GM18868 (cell line): ENCODE data around the gene GLCCI1.

Experiments
- ATAC-seq: cut with Tn5 transposase; IDR thresholded peaks from one replicate; pipeline ENCODE4 v1.9.1; 2021; ENCODE audit warnings: mild to moderate bottlenecking, moderate library complexity; ENCODE audit not compliant: unreplicated experiment

The GLCCI1 gene

DNA sequence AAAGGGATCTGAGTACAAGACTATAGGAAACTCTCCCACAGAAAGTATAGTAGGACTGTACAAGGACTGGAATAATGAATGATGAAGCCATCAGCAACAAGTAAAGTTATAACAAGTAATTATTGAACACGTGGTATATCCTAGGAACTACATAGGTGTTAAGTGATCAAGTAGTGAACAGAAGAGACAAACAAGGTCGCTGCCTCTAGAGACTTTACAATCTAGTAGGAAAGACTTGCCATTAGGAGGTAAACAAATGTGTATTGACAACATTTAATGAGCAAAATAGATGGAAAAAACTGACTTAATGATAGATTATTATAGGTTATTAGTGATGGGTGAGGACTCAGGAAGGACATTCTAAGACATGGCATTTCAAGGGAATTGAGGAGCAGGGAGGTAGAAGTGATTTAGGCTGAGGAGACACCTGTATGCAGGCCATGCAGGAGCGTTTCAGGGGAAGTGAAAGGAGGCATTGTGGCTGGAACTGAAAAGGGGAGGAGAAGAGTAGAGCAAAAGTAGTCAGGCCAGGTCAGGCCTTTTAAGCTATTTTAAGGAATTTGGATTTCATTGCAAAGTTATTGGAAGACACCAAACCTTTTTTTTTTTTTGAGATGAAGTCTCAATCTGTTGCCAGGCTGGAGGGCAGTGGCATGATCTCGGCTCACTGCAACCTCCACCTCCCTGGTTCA is 8.5 kb upstream of the GLCCI1 start:
- ATAC-seq, result peak; percentile 87

DNA sequence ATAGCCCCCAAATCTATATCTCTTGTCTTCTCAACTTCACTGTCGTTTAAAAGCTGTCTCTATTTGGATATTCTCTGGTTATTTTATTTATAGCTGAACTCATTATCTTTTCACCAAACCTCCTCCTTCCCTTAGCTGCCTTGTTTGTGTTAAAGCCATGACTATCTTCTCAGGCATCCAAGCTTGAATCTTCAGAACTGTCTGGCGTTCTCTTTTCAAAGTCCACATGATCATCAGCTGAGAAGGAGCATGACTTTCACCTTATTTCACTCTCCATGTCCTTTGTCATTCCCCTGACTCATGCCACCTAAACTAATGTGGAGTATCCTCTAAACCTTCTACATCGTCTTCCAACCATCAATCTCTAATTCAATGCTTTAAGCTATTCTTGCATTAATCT is 5.7 kb upstream of the GLCCI1 start:
- ATAC-seq, result no peak

DNA sequence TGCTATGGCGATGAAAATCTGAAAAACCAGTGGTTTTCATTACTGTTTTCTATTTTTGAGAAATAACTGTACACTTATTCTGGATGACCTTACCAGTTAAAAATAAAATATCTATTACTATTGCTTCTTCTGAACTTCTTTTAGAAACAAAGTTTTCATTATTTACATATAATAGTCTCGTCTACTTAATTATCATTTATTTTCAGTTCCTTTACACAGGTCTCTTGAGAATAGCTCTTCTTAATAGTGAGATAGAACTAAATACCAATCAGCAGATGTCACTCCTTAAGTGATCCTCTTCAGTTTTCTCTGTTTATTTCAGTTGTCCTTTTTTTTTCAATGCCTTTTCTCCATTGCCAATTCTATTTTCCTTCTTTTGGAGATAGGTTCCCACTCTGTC is 4.3 kb upstream of the GLCCI1 start:
- no peak for ATAC-seq

DNA sequence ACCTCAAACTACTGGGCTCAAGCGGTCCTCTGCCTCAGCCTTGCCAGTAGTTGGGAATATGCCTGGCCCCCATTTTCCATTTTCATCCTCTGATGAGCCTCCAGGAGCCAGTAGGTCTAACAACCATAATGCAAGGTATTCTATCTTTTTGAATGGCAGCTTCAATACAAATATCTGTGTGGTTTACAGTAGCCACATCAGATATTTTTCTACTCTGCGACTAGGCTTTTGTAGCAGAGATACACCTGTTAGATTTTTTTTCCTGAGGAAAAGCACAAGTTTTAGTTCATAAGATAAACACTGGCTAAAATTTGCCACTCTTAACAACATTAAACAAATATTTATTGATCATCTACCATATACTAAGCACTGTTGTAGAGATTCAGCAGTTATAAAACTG is 3.9 kb upstream of the GLCCI1 start:
- ATAC-seq, result no peak

DNA sequence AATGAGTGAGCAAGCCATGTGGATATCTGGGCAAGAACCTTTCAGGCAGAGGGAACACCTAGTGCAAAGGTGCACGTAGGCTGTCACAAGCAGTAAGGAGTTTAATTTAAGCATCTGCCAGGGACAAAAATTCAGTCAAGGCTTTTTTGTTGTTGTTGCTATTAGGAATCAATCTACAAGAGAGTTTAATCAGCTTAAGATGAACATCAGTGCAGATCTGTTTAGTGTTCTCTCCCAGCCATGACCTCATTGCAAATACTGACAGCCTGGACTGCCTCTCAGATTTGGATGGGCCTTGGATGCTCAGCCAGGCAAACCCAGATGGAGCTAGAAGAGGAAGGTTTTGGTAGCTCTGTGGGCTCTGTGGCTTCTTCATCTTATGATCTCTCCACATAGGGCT is 3.3 kb upstream of the GLCCI1 start:
- ATAC-seq, result no peak

DNA sequence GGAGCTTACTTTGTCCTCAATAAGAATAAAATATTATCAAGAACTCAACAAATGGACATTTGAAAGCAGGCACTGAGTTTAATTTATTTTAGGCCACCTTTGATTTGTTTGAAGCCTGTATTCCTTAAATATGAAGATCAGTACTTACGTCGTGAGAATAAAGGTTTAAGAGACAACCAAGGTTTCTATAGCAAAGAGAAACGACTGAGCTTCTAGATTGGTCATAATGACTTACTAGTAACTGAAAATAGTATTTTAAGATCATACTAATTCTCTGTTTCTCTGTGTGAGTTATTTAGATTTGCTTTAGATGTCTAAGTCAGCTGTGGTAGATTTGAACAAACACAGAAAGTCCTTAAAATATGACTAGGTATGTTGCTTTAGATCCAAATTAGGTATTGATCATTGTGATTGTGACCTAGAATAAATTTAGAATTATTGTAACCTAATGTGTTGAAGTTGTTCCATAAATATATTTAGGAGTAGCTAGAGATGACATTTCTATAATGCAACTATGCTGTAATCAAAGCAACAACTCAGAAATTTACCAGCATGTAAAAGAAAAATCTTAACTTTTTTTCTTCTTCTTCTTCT is 2.4 kb upstream of the GLCCI1 start:
- ATAC-seq, result peak; percentile 26

DNA sequence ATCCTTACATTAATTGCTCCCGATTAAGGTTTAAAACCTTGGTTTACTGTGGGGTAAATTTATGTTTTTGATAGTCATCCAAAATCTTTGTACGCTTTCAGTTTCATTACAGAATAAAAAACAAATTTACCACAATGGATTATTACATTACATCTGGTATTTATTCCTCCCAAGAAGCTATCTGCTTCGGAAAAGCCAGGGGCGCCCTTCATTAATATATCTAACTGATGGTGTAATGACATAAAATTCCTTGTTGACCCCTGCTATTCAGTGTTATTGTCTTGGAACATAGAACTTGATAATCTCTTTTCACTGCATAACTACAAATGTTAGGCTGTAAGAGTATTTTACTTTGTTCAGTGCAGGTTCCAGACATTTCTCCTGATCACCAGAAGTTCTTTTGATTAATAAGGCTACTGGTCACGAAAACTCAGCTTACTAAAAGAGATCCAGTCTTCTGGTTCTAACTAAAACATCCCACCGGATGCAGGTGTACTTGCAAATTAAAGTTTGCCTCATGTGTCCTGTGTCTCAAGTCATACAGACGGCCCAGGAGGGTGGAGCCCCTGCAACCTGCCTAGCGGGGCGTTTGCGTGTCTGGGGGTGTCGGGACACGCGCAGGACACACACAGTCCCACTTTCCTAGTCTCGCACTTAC is 581 bp upstream of the GLCCI1 start:
- ATAC-seq, result no peak

DNA sequence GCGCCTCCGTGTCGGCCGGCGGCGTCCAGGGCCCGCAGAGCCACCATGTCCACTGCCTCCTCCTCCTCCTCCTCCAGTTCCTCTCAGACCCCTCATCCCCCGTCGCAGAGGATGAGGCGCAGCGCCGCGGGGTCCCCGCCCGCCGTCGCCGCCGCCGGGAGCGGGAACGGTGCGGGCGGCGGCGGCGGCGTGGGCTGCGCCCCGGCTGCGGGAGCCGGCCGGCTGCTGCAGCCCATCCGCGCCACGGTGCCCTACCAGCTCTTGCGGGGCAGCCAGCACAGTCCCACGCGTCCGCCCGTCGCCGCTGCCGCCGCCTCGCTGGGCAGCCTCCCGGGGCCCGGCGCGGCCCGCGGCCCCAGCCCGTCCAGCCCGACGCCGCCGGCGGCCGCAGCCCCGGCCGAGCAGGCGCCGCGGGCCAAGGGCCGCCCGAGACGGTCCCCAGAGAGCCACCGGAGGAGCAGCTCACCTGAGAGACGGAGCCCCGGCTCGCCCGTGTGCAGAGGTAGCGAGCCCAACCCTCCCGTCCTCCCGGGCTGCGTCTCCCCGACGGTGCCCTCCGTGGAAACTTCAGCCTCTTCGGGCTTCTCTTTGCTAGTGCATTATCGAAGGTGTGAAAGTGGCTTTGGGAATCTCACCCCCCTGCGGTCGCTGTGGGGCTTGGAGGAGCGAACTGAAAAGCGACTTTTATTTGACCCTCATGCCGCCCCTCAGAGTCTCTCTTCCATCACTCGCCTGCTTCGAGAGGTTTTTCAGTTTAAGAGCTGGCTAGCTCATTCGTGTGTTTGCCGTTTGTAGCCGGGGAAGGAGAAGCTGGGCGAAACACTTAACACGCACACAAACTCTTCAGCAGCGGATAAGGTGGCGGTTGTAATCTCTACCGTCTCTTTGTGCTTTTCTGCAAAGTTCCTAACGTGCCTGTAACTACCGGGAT is 975 bp downstream of the GLCCI1 start:
- no peak for ATAC-seq

DNA sequence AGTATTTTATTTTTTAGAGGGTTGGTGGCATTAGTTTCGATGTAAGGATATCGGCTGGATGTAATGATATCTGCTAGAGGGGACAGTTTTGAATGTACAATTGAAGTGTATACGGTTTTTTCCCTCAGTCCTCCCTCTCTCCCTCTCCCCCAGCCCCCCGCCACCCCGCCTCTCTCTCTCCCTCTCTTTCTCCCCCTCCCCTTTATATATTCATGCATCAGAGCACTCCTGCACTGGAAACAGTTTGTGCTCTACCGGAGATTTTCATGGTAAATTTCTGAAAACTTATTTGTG is 1.6 kb downstream of the GLCCI1 start:
- no peak for ATAC-seq

DNA sequence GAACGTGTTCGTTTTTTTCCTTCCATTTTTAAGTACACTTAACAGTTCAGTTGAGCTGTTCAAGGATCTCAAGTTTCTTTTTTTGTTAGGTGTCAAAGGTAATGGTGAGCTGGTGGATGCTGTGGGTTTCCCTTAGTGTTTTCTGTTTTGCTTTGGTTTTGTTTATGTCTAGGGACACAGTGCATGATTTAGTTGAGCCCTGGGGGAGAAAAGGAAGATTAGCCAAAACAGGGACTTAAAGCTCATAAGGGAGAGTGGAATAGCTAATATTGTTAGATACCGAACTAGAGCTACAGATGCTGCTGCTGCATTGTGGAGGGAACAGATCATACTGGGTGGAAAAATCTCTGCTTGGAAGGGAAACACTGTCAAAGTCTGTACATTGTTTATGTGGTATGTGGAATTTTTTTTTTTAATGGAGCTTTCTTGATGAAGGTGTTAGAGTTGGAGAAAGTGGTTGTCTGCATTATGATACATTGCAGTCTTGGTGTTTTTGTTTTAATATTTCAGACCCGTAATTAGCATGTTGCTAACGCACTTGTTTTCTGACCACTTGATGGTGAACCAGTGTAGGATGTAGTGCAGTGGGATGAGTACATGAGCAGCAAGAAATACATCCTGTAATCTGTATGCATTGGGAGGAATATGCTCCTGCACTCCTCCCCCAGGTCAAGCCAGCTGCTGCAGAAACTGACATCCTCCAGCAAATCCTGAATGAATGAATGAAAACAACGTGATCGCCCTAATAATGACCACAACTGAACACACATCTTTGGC is 2.1 kb downstream of the GLCCI1 start:
- ATAC-seq, result no peak

DNA sequence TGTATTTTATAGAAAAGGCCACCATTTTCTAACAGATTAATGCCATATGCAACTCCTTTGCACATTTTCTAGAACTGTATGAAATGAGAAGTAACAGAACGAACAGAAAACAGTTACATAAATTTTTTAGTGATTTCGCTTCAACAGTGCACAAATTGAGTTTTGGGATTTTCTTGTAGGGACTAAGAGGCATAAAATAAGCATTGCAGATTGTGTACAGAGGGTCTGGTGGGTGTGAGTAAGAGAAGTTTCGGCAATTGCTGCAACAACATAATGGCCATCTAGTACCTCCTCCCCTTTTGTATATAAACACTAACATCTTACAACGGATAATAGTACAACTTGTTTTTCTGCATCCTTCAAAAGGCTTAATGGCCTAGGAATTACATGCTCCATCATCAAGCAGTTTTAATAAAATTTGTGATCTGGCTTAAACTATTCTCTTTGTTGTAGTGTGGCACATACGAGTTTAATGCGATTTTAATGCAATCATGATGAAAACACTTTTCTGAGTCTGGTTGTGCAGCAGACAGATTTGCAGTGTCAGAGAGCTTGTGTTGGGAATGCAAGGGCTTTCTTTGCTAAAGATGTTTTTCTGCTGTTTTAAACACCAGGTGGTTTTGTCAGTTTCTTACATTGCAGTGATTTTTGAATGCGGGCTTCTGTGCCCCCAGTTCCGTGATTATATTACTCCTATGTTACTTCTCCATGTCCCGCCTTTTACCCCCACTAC is 2.9 kb downstream of the GLCCI1 start:
- ATAC-seq, result no peak

DNA sequence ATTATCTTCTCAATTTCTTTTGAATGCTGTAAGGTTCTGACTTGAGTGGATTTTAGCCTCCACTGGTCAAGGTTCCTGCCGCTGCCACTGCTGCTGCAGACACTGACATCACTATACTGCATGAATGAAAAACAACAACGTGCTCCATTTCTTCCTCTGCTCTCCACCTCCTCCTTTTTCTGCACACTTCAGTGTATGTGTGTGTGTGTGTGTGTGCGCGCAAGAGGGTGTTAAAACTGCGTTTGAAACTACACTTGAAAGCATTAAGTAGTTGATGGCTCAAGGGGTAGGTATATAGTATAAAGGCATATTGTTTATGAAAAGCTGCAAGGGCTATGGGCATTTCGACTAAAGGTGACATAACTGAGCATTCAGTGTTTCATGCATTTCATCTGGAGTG is 3.5 kb downstream of the GLCCI1 start:
- no peak for ATAC-seq

DNA sequence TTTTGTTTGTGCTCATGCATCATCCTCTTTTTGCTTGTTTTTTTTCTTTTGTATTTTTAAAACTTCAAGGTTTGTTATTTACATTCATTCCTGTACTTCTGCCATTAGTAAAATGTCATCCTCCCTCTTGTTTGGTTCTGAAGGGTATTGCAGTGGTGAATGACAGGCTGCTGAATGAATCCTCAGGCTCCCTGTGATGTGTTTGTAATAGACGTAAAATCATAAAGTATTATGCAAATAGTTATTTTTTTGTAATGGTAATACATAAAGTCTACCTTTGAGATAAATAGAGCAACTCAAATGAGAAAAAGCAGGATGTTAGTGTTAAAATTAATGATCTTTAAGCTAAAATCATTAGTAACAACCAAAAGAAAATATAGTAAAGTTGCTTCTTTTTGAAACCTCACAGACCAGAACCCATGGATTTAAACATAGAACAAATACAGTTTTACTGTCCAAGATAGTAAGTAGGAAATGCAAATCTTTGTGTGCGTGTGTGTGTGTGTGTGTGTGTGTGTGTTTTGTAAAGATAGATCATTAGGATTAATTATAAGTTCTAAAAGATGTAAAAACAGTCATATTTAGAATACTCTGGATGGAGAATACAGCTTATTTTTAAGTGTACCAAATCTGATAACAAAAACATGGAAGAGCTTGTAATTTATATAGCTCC is 4.5 kb downstream of the GLCCI1 start:
- ATAC-seq, result no peak

DNA sequence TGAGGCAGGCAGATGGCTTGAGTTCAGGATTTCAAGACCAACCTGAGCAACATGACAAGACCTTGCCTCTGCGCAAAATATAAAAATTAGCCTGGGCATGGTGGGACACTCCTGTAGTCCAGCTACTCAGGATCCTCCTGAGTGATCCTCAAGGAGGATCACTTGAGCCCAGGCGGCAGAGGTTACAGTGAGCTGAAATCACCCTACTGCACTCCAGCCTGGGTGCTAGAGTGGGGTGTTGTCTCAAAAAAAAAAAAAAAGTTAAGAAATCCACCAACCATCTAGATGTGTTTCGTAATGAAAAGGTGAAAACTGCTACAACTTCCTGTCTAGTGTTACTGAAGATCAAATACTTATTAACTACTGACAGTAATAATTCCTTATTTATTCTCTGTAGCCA is 8.1 kb downstream of the GLCCI1 start:
- ATAC-seq, result no peak

DNA sequence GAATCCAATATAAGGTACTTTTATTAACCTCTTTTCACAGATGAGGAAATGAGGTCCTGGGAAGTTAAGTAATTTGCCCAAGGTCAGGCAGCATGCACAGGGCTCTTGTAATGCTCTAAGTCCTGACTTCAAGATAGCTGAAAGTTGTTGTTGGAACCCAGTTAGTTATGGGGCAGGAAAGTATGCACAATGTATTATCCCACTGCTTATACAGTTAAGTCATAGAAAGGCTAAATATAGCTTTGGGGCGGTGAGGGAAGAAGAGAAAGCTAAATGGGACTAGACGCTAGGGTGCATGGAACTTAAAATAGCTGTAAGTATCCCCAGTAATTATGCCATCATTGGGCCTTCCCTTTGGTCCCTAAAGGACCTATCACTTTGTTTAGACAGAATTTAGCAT is 9.2 kb downstream of the GLCCI1 start:
- no peak for ATAC-seq

DNA sequence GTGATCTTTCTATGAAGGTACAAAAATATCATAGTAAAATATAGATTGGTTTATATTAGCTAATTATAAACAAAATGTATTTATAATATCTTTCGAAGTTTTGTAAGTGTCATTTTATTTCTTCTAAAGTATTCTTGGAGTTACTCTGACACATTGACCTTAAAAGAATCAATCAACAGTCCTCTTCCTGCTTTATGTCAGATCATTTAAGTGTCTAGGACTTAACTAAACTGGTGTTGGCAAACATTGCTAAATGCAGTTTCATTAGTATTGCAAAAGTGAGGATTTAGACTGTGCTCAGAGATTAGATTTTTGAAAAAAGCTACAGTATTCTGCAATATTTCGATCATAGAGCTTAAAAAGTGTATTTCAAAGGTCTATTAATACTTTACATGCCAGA is 10.3 kb downstream of the GLCCI1 start:
- no peak for ATAC-seq

DNA sequence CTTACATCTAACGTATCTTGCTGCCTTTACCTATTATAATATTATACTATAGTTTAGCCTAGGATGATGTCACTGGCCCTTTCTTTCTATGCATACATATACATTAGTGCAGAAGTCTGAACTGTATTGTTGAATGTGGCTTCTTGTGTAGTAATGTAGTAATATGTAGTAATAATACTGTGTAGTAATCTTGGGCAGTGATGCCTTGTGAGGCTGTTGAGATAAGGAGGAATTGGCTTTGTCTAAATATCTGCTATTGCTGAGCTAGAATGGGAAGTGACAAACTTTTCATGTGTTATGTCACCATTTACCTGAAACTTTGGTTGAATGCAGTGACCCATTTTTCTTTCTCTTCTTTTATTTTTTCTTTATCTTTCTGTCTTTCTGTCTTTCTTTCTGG is 11.0 kb downstream of the GLCCI1 start:
- ATAC-seq, result no peak

DNA sequence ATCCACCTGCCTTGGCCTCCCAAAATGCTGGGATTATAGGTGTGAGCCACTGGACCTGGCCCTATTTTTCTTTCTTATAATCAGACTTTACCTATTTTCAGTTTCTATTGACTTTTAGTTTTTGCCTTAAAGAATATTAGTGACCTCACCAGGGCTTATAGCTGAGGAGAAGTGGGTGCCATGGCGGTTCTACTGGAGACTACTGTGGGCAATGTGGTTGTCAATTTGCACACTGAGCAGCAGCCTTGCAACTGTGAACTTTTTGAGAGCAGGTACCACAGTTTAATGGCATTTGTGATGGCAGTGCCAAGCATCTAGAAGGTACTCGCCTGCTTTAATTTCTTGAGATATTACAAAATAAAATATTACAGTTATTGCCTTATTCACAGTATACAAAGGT is 11.5 kb downstream of the GLCCI1 start:
- no peak for ATAC-seq

DNA sequence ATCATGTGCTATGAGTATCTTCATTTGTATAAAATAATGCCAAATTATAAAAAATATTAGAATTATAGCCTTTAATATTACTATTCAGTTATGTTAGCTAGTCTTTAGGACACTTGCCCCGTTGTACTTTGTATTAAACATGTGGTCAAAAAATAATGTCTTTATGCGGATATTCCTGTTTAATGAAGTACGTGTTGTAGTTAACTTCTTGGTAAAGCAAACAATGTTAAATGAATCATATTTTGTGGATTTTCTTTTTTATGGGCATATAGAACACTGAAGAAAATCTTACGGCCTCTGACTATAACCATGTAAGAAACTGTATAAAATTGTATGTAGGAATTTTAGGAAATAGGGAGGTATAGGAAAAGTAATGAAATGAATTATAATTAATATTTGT is 14.3 kb downstream of the GLCCI1 start:
- ATAC-seq, result no peak

DNA sequence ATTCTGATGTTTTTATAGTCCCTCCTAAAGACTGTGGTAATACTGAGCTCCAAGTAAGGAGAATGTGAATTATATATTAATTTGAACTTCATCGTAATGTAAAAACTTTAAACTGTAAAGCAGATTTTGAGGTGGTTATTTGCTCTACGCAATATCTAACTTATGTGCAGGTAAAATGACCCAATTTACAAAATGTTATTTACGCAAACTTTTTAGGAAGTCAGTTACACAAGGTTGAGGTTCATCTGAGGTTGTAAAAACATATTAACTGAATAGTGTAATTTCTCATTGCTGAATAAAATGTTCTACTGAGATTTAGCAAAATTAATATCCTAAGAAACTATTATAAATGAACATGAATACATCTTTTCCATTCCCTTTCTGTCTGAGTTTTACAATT is 15.8 kb downstream of the GLCCI1 start:
- no peak for ATAC-seq
